Osteoblast (primary cell): ENCODE data around the gene TSSC4. TPM values are rescaled to one million over a fixed set of nuclear protein-coding genes. Genes with fewer than 3 reads are reported as not detected.
"Not testable (repeated sequence)": the region's sequence is repeated elsewhere in the genome, so short reads cannot be mapped to it uniquely, and the experiment has no call there.

Source experiments
- DNase-seq: peaks from one replicate; pipeline ENCODE4 v3.0.0; 2011; ENCODE audit warnings: low spot score, mixed read lengths; ENCODE audit not compliant: insufficient read length; ENCODE audit errors: missing footprints
- H2AFZ ChIP-seq: 2 replicates; pipeline ENCODE4 v1.6.0; 2011; ENCODE audit warnings: mild to moderate bottlenecking, low read length
- H3K27ac ChIP-seq: 2 replicates; pipeline ENCODE4 v1.5.1; 2011; ENCODE audit warnings: mild to moderate bottlenecking, low read depth, low read length, moderate library complexity
- H3K27me3 ChIP-seq: 2 replicates; pipeline ENCODE4 v1.6.0; 2012; ENCODE audit warnings: mild to moderate bottlenecking, control low read depth, inconsistent platforms, low read length, moderate library complexity; ENCODE audit not compliant: insufficient read depth
- H3K36me3 ChIP-seq: 2 replicates; pipeline ENCODE4 v1.5.1; 2011; ENCODE audit warnings: mild to moderate bottlenecking, low read length, control low read depth, moderate library complexity; ENCODE audit not compliant: insufficient read depth
- H3K4me1 ChIP-seq: 2 replicates; pipeline ENCODE4 v1.5.1; 2011; ENCODE audit warnings: mild to moderate bottlenecking, low read length, control low read depth, moderate library complexity; ENCODE audit not compliant: insufficient read depth
- H3K4me2 ChIP-seq: 2 replicates; pipeline ENCODE4 v1.6.0; 2011; ENCODE audit warnings: mild to moderate bottlenecking, low read length; ENCODE audit not compliant: insufficient read depth
- H3K4me3 ChIP-seq: fragments of 200-600 bp; sonication (generic); 3 replicates; pipeline ENCODE4 v1.5.1; 2012; ENCODE audit warnings: mild to moderate bottlenecking, low read length, inconsistent platforms; ENCODE audit not compliant: insufficient read depth
- H3K79me2 ChIP-seq: 2 replicates; pipeline ENCODE4 v1.6.0; 2012; ENCODE audit warnings: mild to moderate bottlenecking, low read length, control low read depth, inconsistent platforms; ENCODE audit not compliant: insufficient read depth
- H3K9me3 ChIP-seq: 2 replicates; pipeline ENCODE4 v1.5.1; 2011; ENCODE audit warnings: low read depth, low read length, control low read depth
- H4K20me1 ChIP-seq: 2 replicates; pipeline ENCODE4 v1.6.0; 2012; ENCODE audit warnings: mild to moderate bottlenecking, low read length, control low read depth; ENCODE audit not compliant: insufficient read depth
- CTCF ChIP-seq: IDR thresholded peaks from 2 replicates; pipeline ENCODE4 v1.5.1; 2011; ENCODE audit warnings: mild to moderate bottlenecking, low read depth, low read length, moderate library complexity; ENCODE audit errors: extremely low read depth
- total RNA-seq: library from RNA; depleted of rRNA; stranded (reverse); fragments of >200 nt; gene quantifications from 2 replicates; pipeline ENCODE4 v1.2.3, GENCODE V29; 2012

TSSC4 gene
- total RNA-seq, 1 donor = 46.7 TPM

GRCh38 chr11:2363577-2364370, 36.8 kb upstream of the TSSC4 start:
- Histone ChIP-seq H4K20me1 (no peaks in the 10 kb centered on the region), H3K36me3 (no peaks in the 10 kb centered on the region), H3K4me2 (no peak overlapping the region), H3K4me3 (no peak overlapping the region), H3K4me1 (no peaks in the 10 kb centered on the region), H3K9me3 (no peaks in the 10 kb centered on the region), H3K27me3 (no peaks in the 10 kb centered on the region), H2AFZ (no peak overlapping the region), H3K27ac (no peak overlapping the region), H3K79me2 (no peaks in the 10 kb centered on the region)
- peak; percentile 68 for DNase-seq
- TF ChIP-seq CTCF = no peak

- not testable (repeated sequence) for H3K4me3 ChIP-seq, H3K9me3 ChIP-seq, H3K4me1 ChIP-seq, H3K27me3 ChIP-seq, H3K4me2 ChIP-seq, H4K20me1 ChIP-seq, H3K27ac ChIP-seq, H2AFZ ChIP-seq, H3K79me2 ChIP-seq, H3K36me3 ChIP-seq, DNase-seq
Observed at GRCh38 chr11:2364386-2364785, 36.2 kb upstream of the TSSC4 start.

GRCh38 chr11:2365571-2366210, 34.9 kb upstream of the TSSC4 start:
- H3K79me2 ChIP-seq = no peaks in the 10 kb centered on the region
- H3K27ac ChIP-seq = no peak overlapping the region
- TF ChIP-seq CTCF = no peak
- H4K20me1 ChIP-seq = no peaks in the 10 kb centered on the region
- peak; percentile 74 for DNase-seq
- no peaks in the 10 kb centered on the region for H3K9me3 ChIP-seq
- no peak overlapping the region for H3K4me3 ChIP-seq
- peak overlapping the region; percentile 52 for H3K4me2 ChIP-seq
- no peak overlapping the region for H2AFZ ChIP-seq
- no peaks in the 10 kb centered on the region for H3K36me3 ChIP-seq
- no peaks in the 10 kb centered on the region for H3K4me1 ChIP-seq
- H3K27me3 ChIP-seq = no peaks in the 10 kb centered on the region

GRCh38 chr11:2366276-2366675, 34.3 kb upstream of the TSSC4 start:
- Histone ChIP-seq H3K4me1 (no peaks in the 10 kb centered on the region), H2AFZ (no peak overlapping the region), H3K27me3 (no peaks in the 10 kb centered on the region), H4K20me1 (no peaks in the 10 kb centered on the region), H3K9me3 (no peaks in the 10 kb centered on the region), H3K79me2 (no peaks in the 10 kb centered on the region), H3K36me3 (no peaks in the 10 kb centered on the region), H3K4me2 (peak overlapping the region; percentile 52), H3K4me3 (peak overlapping the region; percentile 48), H3K27ac (no peak overlapping the region)
- DNase-seq = no peak
- no peak for TF ChIP-seq CTCF
